Erythroblast (primary cell): Measurements from ENCODE around the gene CALN1.
"Not testable (repeated sequence)": the region's sequence is repeated elsewhere in the genome, so short reads cannot be mapped to it uniquely, and the experiment has no call there.

Source experiments
- DNase-seq, 2 experiments: peaks; one replicate each; lab custom pipeline; 2025; lab: John Stamatoyannopoulos, UW
- GATA1 ChIP-seq: IDR thresholded peaks from 2 replicates; pipeline ENCODE4 v1.6.1; 2011; ENCODE audit warnings: low read depth, mild to moderate bottlenecking, control low read depth, low read length, moderate library complexity
- POLR2A ChIP-seq: IDR thresholded peaks from 2 replicates; pipeline ENCODE4 v1.6.1; 2011; ENCODE audit warnings: mild to moderate bottlenecking, low read length

Gene CALN1

DNA sequence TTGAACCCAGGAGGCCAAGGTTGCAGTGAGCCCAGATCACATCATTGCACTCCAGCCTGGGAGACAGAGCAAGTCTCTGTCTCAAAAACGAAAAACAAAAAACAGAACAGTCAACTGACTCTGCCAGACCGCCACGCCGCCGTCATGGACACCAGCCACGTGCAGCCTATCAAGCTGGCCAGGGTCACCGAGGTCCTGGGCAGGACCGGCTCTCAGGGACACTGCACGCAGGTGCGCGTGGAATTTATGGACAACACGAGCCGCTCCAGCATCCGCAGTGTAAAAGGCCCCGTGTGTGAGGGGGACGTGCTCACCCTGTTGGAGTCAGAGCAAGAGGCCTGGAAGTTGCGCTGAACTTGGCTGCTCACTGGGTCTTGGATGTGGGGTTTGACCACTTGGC, 470.0 kb downstream of the CALN1 start:
- no peak for DNase-seq
- no peak for TF ChIP-seq GATA1
- TF ChIP-seq POLR2A = no peak

DNA sequence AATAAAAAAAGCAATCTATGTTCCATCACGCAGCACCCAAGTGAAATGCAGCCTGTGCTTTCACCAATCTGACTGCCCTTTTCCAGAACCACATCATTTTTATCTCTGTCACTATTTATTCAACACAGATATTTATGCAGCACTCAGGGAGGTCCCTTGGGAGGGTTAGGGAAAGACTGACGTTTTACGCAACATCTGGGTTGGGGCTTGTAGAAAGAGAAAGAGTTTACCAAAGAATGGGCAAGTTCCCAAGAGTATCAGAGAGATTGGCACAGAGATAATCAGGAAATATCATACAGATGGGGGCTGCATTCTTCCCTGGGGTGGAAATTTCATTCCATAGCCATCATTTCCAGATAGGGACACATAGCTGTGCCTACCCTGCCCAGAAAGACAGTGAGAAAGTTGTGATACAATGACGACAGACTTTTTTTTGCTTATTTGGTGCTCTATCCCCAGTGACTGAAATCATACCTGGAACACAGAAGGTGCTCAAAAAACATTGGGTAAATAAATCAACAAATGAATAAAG, 474.2 kb downstream of the CALN1 start:
- TF ChIP-seq POLR2A (no peak), GATA1 (no peak)
- no peak for DNase-seq

GRCh38 chr7:71935674-71936073, 476.5 kb downstream of the CALN1 start:
- no peak for DNase-seq
- TF ChIP-seq GATA1 = no peak
- TF ChIP-seq POLR2A = no peak

DNA sequence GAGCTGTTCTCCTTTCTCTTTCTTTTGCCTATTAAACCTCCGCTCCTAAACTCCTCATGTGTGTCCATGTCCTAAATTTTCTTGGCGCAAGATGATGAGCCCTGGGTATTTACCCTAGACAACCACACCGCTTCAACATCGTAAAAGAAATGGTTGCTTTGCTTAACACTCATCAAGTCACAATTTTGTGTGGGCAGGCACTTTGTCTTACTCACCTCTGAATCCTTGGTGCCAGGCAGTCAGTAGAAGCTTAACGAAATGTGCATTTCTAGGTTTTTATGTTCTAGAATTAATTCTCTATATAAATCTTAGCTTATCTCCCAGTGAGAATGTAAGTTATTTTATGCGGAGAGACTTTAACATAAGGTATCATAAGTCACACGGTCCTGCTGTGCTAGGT, 478.7 kb downstream of the CALN1 start:
- DNase-seq = no peak
- TF ChIP-seq POLR2A = no peak
- TF ChIP-seq GATA1 = no peak

DNA sequence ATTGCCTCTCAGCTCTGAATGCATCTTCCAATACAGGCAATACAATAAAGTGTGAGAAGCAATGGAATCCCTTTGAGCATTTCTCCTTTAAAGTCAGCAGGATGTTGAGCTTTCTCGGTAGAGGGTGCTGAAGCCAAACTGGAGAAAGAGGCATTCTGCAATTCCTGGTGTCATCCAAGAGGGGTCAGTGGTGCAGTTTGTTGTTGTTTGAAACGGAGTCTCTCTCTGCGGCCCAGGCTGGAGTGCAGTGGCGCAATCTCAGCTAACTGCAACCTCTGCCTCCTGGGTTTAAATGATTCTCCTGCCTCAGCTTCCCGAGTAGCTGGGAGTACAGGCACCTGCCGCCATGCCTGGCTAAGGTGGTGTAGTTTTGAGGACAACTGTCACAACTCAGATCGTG, 486.5 kb downstream of the CALN1 start:
- no peak for DNase-seq
- TF ChIP-seq POLR2A (no peak), GATA1 (no peak)

DNA sequence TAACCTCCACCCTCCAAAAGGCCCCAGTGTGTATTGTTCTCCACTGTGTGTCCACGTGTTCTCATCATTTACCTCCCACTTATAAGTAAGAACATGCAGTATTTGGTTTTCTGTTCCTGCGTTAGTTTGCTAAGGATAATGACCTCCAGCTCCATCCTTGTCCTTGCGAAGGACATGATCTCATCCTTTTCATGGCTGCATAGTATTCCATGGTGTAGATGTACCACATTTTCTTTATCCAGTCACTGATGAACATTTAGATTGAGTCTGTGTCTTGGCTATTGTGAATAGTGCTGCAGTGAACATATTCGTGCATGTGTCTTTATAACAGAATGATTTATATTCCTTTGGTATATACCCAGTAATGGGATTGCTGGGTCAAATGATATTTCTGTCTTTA, 497.9 kb downstream of the CALN1 start:
- DNase-seq = not testable (repeated sequence)

GRCh38 chr7:71912476-71912875, 499.7 kb downstream of the CALN1 start:
- no peak for TF ChIP-seq POLR2A
- no peak for TF ChIP-seq GATA1
- no peak for DNase-seq

DNA sequence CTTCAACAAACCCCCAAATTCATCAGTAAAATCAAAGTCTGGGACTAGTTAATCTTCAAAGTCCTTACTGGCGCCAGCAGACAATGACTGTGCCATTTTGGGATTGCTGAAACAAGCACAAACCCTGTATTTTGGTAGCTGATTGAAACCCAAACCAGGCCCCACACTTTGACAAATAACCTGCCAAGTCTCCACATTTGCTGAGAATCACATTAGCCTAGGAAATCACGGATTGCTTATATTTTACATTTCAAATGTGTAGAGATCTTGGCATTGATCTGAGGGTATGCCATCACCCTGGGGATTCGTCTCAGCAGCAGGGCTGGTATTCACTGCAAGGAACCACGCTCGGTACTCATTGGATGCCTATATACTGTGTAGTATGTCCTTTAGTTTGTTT, 501.1 kb downstream of the CALN1 start:
- no peak for DNase-seq
- TF ChIP-seq POLR2A (no peak), GATA1 (no peak)

GRCh38 chr7:71905821-71906220, 506.3 kb downstream of the CALN1 start:
- DNase-seq = no peak
- TF ChIP-seq GATA1 (no peak), POLR2A (no peak)

- no peak for DNase-seq
- TF ChIP-seq GATA1 (no peak), POLR2A (no peak)
Measured at GRCh38 chr7:71904484-71904883, 507.7 kb downstream of the CALN1 start.

- no peak for DNase-seq
Measured at GRCh38 chr7:71900556-71900955, 511.6 kb downstream of the CALN1 start.

GRCh38 chr7:71896535-71896934, 515.6 kb downstream of the CALN1 start:
- TF ChIP-seq POLR2A (no peak), GATA1 (no peak)
- DNase-seq = no peak

More at GRCh38 chr7:71900556-71900955, 511.6 kb downstream of the CALN1 start:
- TF ChIP-seq POLR2A = no peak
- no peak for TF ChIP-seq GATA1

GRCh38 chr7:71886046-71886445, 526.1 kb downstream of the CALN1 start:
- no peak for DNase-seq
- TF ChIP-seq GATA1 (no peak), POLR2A (no peak)

- TF ChIP-seq GATA1 (no peak), POLR2A (no peak)
- no peak for DNase-seq
Measured at GRCh38 chr7:71885487-71885886, 526.7 kb downstream of the CALN1 start.

DNA sequence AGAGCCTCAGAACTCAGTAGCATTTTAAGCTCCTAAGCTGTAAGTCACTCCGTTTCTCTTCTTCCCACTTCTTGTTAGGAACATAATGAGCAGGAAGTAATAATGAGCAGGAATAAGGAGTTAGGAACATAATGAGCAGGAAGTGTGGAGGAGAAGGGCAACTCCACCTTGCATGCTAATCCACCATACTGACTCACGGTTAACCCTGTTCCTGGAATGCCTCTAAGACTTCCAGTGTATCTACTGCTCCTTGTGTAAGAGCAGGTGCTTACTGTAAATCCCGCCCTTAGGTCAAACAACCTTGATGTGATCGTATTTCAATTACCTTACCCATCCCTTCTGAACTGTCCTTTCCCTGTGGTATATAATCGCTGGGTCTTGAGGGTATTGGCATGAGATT, 528.7 kb downstream of the CALN1 start:
- no peak for DNase-seq
- no peak for TF ChIP-seq GATA1
- no peak for TF ChIP-seq POLR2A

- no peak for TF ChIP-seq POLR2A
- no peak for TF ChIP-seq GATA1
- DNase-seq = no peak
Measured at GRCh38 chr7:71871446-71871845, 540.7 kb downstream of the CALN1 start.

- no peak for DNase-seq
- no peak for TF ChIP-seq POLR2A
- TF ChIP-seq GATA1 = no peak
Measured at GRCh38 chr7:71870812-71871211, 541.3 kb downstream of the CALN1 start.
